Esophagus muscularis mucosa (tissue), 4 donors: ENCODE measurements around the gene KCNB1.

Experiments
- CTCF ChIP-seq, 3 experiments: fragments of 200-600 bp in 2 of 3; fragments of 450-650 bp in 1 of 3; sonication (generic) in 2 of 3; IDR thresholded peaks; one replicate each; pipeline ENCODE4 v1.5.1; 2017 to 2019; ENCODE audit warnings: antibody characterized with exemption in 3 of 3, mild to moderate bottlenecking in 2 of 3, moderate library complexity in 1 of 3
- EP300 ChIP-seq: sonication (generic); formaldehyde crosslinking; IDR thresholded peaks from one replicate; pipeline ENCODE4 v1.6.1; 2017; ENCODE audit warnings: antibody characterized with exemption
- POLR2AphosphoS5 ChIP-seq, 2 donors: sonication (generic); formaldehyde crosslinking; IDR thresholded peaks; one replicate each; pipeline ENCODE4 v1.6.1; 2017; ENCODE audit warnings: antibody characterized with exemption in 2 of 2

- TF ChIP-seq CTCF (IDR thresholded peaks at IDR 0.05) (no peak), POLR2AphosphoS5 (IDR thresholded peaks at IDR 0.05) (no peak), EP300 (no peak)
Measured at GRCh38 chr20:49360242-49360968, 122.1 kb downstream of the KCNB1 start.
